GM13976 (cell line): ENCODE measurements around the gene CYSTM1.

Experiments used
- DNase-seq: peaks from one replicate; pipeline ENCODE4 v3.0.0; 2012; ENCODE audit warnings: low spot score
- CTCF ChIP-seq: IDR thresholded peaks from 2 replicates; pipeline ENCODE4 v1.5.1; 2012; ENCODE audit warnings: borderline replicate concordance, mild to moderate bottlenecking; ENCODE audit not compliant: insufficient read depth; ENCODE audit errors: extremely low read depth, missing control alignments, control extremely low read depth
- in situ Hi-C: fragments of 300-500 bp; cut with MboI; formaldehyde crosslinking; loops from one replicate; pipeline ENCODE4 v1.12.0; 2022; ENCODE audit warnings: low sequenced_read_pairs, mixed read lengths, inconsistent platforms; ENCODE audit not compliant: unreplicated experiment

CYSTM1 gene

GRCh38 chr5:140133514-140134167, 41.3 kb upstream of the CYSTM1 start:
- TF ChIP-seq CTCF: no peak
- in situ Hi-C loops: no loop called here
- DNase-seq: no peak

- no peak for TF ChIP-seq CTCF
- no peak for DNase-seq
- in situ Hi-C loops: no loop called here
These were observed 40.6 kb upstream of the CYSTM1 start for GRCh38 chr5:140134277-140134935.

- no peak for TF ChIP-seq CTCF
- no peak for DNase-seq
- in situ Hi-C loops: no loop called here
These were observed 39.9 kb upstream of the CYSTM1 start for GRCh38 chr5:140135127-140135526.

GRCh38 chr5:140136624-140137023, 38.4 kb upstream of the CYSTM1 start:
- no peak for TF ChIP-seq CTCF

GRCh38 chr5:140140435-140140834, 34.6 kb upstream of the CYSTM1 start:
- DNase-seq: no peak
- in situ Hi-C loops: no loop called here
- no peak for TF ChIP-seq CTCF

More at GRCh38 chr5:140136624-140137023, 38.4 kb upstream of the CYSTM1 start:
- in situ Hi-C loops: no loop called here
- DNase-seq: no peak

- DNase-seq: no peak
- in situ Hi-C loops: no loop called here
- no peak for TF ChIP-seq CTCF
These were observed 33.7 kb upstream of the CYSTM1 start for GRCh38 chr5:140141241-140141640.

GRCh38 chr5:140142246-140142645, 32.7 kb upstream of the CYSTM1 start:
- in situ Hi-C loops: no loop called here
- DNase-seq: no peak
- no peak for TF ChIP-seq CTCF
